HG03066 (cell line): ENCODE measurements around the gene MYLK.

Experiments
- ATAC-seq: cut with Tn5 transposase; IDR thresholded peaks from one replicate; pipeline ENCODE4 v1.9.1; 2021; ENCODE audit warnings: low read depth; ENCODE audit not compliant: unreplicated experiment

MYLK gene

GRCh38 chr3:123686251-123686650, 197.9 kb downstream of the MYLK start:
- ATAC-seq, result no peak

DNA sequence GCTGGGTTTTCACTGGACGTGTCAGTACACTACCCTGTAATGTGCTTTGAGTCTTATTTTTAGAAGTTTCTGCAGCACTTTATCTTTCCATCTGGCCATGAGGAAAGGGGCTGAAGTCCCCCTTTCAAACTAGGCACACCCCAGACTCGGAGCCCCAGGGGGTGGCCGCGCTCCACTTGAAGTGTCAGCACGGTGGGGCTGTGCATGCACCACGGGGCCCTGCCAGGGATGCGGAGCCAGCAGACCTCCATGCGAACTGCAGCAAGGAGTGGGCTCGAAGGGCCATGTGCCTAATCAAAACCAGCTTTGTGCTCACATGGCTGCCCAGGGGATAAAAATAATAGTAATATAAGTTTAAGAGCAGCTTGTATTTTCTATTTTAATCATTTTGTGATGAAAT, 198.4 kb downstream of the MYLK start:
- ATAC-seq, result no peak

GRCh38 chr3:123684636-123685035, 199.5 kb downstream of the MYLK start:
- ATAC-seq, result no peak

- ATAC-seq, result no peak
These were observed 199.9 kb downstream of the MYLK start for GRCh38 chr3:123684209-123684608.

GRCh38 chr3:123683505-123684154, 200.5 kb downstream of the MYLK start:
- no peak for ATAC-seq

DNA sequence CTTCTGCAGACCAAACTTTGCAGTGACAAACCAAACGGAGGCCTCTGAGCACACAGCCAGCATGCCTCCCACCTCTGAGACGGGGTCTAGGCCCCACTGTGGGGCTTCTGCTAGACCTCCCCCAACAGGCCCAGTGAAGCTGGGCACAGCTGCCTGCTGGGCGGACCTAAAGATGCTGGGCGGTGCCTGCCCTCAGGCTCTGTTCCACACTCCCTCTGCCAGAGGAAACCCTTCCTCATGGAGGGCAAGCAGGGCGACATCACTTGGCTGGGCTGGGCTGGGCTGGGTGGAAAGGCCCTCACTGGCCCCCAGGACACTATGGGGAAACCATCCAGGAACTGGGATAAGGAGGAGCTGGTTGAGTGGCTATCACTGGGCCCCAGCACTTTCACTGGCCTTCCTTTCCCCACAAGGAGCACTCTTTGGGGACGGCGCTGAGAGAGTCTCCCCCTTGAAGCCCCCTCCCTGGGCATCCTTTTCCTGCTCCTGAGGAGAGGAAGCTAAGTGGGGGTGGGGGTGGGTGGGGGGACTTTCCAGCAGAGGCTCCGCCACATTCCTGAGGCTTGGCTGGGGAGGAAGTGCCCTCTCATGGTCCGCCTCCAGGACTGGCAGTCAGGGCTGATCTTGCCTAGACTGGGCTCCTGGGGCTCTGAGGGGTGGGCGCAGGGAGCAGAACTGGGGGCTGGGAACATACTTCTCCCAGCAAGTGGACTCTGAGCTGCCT, 201.2 kb downstream of the MYLK start:
- ATAC-seq, result no peak

DNA sequence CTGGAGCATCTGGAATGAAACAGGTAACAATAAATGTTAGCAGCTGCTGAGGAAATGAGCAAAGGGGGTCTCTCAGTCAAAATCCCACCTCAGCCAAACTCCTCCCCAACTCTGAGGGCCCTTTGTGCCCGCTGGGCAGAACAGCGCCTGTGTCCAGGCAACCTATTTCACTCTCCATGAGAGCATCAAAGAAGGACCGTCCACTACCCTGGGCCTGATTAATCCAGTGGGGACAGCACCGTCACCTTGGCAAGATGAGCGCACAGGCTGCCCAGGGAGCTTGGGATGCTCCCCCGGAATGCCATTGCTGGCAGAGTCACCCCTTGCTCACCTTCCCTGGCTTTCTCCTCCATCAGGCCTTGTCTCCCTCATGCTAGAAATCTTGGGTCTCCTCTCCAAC, 201.8 kb downstream of the MYLK start:
- no peak for ATAC-seq

GRCh38 chr3:123679712-123680386, 204.3 kb downstream of the MYLK start:
- ATAC-seq, result no peak

DNA sequence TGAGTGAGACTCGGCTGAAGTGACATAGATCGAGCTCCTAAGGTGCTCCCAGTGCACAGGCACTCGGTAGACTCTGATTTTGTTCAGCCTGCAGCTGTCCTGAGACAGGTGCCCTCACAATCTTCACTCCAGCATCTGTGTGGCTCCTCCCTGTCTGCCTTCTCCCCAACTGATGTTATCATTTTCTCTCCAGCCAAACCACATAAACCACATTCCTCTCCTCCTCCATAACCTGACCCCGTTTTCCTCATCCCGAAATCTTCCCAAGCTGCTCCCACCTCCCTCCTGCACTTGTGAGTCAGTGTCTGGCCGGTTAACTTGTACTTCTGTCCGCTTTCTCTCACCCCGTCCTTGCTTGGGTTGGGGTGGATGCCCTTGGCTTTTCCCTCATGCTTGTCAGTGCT, 206.0 kb downstream of the MYLK start:
- ATAC-seq, result no peak

DNA sequence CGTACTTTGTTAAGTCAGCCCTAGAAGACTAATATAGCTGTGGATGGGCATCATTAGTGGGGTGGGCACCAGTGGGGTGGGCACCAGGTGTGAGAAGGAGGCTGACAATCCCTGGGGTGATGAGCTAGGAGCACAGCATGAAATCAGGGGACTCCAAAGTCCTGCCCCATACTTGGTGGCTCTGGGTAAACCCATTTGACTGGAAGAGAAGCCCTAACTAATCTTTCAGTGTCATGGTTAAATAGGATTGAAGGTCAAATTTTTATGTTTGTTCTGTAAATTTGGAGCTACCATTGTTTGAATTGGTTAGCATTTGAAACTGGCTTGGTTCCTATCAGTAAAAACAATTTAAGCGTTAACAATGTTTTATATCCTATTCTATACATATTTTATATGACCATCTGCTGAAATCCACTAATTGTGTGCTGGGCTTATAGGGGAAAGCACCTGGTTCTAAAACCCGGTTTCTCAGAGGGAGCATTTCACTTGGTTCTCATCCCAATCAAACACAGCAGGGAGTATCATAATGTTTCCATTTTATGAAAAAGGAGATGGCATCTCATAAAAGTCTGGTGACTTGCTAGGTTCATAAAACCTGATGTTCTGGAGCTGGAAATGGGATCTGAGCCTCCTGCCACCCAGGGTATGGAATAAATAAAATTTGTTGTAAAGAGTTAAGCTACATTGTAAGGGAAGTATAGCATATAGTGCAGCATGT, 211.5 kb downstream of the MYLK start:
- ATAC-seq, result no peak

DNA sequence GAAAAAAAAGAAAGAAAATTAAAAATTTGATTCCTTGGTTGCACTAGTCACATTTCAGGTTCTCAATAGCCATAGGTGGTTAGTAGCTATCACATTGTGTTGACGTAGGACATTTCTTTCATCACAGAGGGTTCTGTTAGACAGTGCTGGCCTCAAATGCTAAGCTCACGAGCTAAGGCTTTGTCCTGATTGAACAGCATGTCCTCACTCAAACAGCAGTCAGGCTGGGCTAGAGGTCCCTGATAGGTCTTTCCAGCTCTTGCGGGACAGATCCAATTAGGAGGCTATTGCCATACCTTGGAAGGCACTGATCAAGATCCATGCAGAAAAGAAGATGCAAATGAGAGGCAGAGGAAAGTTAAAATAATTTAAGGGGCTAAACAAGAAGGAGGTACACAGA, 213.4 kb downstream of the MYLK start:
- no peak for ATAC-seq

GRCh38 chr3:123668906-123669305, 215.2 kb downstream of the MYLK start:
- ATAC-seq, result no peak

DNA sequence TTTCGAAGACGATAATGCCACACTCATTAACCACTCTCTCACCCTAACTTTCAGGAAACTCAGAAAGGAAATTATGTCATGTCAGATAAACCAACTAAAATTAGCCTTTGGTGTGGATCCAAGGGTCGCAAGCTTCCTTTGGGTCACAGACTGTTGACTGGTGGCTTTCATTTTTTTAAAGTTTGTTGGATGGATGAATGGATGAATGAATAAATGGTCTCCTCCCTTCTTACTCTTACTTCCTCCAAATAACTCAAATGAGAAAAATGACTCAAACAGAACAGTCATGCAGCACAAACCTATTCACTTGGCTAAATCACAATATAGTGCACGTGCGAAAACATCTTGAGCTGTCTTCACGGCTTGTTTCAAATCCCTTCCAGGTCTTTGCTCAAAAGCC, 216.3 kb downstream of the MYLK start:
- no peak for ATAC-seq

DNA sequence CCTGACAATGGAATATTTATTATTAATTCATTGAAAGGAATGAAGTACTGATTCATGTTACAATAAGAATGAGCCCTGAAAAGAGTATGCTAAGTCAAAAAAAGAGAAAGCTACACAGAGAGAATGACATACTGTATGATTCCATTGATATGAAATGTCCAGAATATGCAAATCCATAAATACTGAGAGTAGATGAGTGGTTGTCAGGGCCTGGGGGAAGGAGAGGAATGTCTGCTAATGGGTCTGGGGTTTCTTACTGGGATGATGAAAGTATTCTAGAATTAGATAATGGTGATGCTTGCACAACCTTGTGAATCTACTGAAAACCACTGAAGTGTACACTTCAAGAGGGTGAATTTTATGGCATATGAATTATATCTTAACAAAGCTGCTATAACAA, 219.4 kb downstream of the MYLK start:
- no peak for ATAC-seq

- no peak for ATAC-seq
These were observed 220.2 kb downstream of the MYLK start for GRCh38 chr3:123663977-123664376.

DNA sequence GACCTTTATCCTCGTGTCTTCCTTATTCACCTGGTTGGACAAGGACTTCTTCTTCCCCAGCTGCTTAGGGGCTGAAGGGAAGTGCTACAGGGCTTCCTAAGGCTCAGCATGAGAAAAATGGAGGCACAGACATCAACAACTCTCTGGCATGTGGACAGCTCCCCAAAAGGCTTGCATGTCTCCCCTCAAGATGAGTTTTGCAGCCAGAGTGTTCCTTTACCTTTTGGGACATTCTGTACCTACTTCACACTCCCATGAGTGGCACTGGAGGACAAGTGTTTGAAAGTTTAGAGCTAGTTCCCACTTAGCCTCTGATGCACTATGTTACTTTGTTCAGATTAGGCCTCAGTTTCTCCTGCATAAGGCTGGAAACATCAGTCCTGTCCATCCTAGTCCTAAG, 222.2 kb downstream of the MYLK start:
- ATAC-seq, result no peak

DNA sequence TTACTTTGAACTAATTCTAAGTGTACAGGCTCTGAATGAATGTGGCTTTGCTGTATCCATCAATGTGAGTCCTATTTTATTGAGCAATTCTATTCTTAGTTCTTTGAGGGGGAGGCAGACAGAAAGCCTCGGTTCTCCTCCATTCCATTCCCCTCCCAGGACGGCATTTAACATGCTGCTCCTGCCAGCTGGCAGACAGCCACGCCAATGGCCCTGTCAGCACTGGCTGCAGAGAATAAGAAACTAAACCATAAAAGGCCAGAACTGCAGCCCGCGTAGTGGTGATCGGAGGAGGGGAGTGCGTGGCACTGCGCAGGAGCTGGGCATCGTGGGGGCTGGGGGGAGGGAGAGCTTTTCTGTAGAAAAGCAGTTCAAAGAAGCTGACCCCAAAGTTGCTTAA, 223.2 kb downstream of the MYLK start:
- no peak for ATAC-seq

- no peak for ATAC-seq
These were observed 223.9 kb downstream of the MYLK start for GRCh38 chr3:123660141-123660675.

DNA sequence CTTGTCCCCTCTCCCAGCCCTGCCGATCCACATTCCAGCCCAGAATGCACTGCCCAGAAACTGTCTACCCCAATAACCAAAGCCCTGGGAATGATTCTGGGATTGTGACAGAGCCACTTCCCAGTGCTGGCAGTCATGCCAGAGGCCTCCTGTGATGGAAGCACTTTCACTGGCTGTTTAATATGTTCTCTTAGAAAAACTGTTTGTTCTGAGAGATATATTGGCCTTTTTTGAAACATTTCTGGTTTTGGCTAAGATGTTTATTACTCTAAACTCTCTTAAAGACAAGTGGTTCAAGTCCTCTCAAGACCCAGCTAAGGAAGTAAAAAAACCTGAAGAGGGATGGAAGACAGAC, 225.3 kb downstream of the MYLK start:
- ATAC-seq, result no peak

GRCh38 chr3:123658118-123658851, 225.8 kb downstream of the MYLK start:
- no peak for ATAC-seq
